Measurements from ENCODE around the gene ZNF580.

Gene ZNF580

GRCh38 chr19:55679343-55680257 is 38.8 kb downstream of the ZNF580 start:
- no peak for DNase-seq

- no peak for DNase-seq
These were observed 39.7 kb downstream of the ZNF580 start for GRCh38 chr19:55680339-55681130.

- DNase-seq, result no peak
These were observed 40.6 kb downstream of the ZNF580 start for GRCh38 chr19:55681131-55682092.

GRCh38 chr19:55683449-55684261 is 42.9 kb downstream of the ZNF580 start:
- no peak for DNase-seq

- no peak for DNase-seq
These were observed 44.3 kb downstream of the ZNF580 start for GRCh38 chr19:55684946-55685681.

GRCh38 chr19:55685776-55686175 is 45.0 kb downstream of the ZNF580 start:
- no peak for DNase-seq

GRCh38 chr19:55686311-55687050 is 45.7 kb downstream of the ZNF580 start:
- no peak for DNase-seq

GRCh38 chr19:55687281-55688201 is 46.7 kb downstream of the ZNF580 start:
- DNase-seq, result no peak

GRCh38 chr19:55688422-55689218 is 47.8 kb downstream of the ZNF580 start:
- DNase-seq, result no peak

GRCh38 chr19:55689411-55690108 is 48.8 kb downstream of the ZNF580 start:
- DNase-seq, result no peak

GRCh38 chr19:55690109-55690768 is 49.4 kb downstream of the ZNF580 start:
- no peak for DNase-seq

- DNase-seq, result no peak
These were observed 50.2 kb downstream of the ZNF580 start for GRCh38 chr19:55690769-55691545.

- no peak for DNase-seq
These were observed 51.0 kb downstream of the ZNF580 start for GRCh38 chr19:55691561-55692481.

- DNase-seq, result no peak
These were observed 51.9 kb downstream of the ZNF580 start for GRCh38 chr19:55692681-55693081.

All from SHP77 (cell line).